SK-N-SH treated with all-trans-retinoic acid at 6 μM for 48 hours (cell line): ENCODE measurements around the gene TMEM178A.

Experiments
- ATAC-seq: fragments of 200-7000 bp; cut with Tn5 transposase; 3 replicates; pipeline ENCODE4 v1.9.1; 2020; ENCODE audit warnings: mild to moderate bottlenecking, moderate library complexity
- ESRRG ChIP-seq: fragments of 250-450 bp; sonication (Bioruptor Pico); IDR thresholded peaks from 2 replicates; pipeline ENCODE4 v1.6.1; 2021; ENCODE audit warnings: mild to moderate bottlenecking
- SNAI2 ChIP-seq: fragments of 250-450 bp; sonication (Bioruptor Pico); IDR thresholded peaks from 2 replicates; pipeline ENCODE4 v1.5.0; 2020; ENCODE audit warnings: mild to moderate bottlenecking, moderate library complexity
- TCF4 ChIP-seq: fragments of 250-450 bp; sonication (Bioruptor Pico); IDR thresholded peaks from 2 replicates; pipeline ENCODE4 v1.8.0; 2021; ENCODE audit warnings: mild to moderate bottlenecking, moderate library complexity, borderline replicate concordance
- TOX ChIP-seq: fragments of 250-450 bp; sonication (Bioruptor Pico); IDR thresholded peaks from 2 replicates; pipeline ENCODE4 v1.8.0; 2021; ENCODE audit warnings: mild to moderate bottlenecking, moderate library complexity, borderline replicate concordance
- ZC3H10 ChIP-seq: fragments of 250-450 bp; sonication (Bioruptor Pico); IDR thresholded peaks from 2 replicates; pipeline ENCODE4 v1.5.1; 2021; ENCODE audit warnings: mild to moderate bottlenecking, moderate library complexity
- ZFP30 ChIP-seq: fragments of 450-650 bp; formaldehyde crosslinking; IDR thresholded peaks from 2 replicates; pipeline ENCODE4 v1.5.0; 2022; ENCODE audit warnings: mild to moderate bottlenecking, moderate library complexity
- TF ChIP-seq, protein P1 (sequence below): fragments of 250-450 bp; sonication (Bioruptor Pico); IDR thresholded peaks from 2 replicates; pipeline ENCODE4 v1.5.1; 2020; ENCODE audit warnings: low read depth, mild to moderate bottlenecking, moderate library complexity
- TF ChIP-seq, protein P2 (sequence below): fragments of 250-450 bp; sonication (Bioruptor Pico); IDR thresholded peaks from 2 replicates; pipeline ENCODE4 v1.5.1; 2021; ENCODE audit warnings: mild to moderate bottlenecking, moderate library complexity

TMEM178A gene

DNA sequence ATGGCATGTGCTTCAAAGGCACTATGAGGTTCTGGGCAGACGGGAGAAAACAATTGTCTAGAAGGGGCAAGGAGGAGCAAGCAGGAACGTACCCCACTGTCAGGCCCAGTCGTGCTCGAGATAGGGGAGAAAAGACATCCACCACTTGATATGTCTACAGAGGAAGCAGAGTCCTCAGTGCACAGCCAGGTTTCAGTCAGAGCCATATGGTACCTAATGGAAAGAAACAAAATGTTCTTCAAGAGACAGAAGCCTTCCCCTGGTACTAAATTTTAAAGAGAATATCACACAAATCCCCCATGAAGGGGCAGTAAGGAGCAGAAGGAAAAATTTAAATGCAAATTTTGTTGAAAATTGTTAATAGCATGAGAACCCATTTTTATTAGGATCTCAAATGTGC lies 91.4 kb downstream of the TMEM178A start:
- no peak for TF ChIP-seq ZFP30 (CRISPR knock-in tag)
- TF ChIP-seq SNAI2 (CRISPR knock-in tag) = no peak
- TF ChIP-seq, protein P1, sequence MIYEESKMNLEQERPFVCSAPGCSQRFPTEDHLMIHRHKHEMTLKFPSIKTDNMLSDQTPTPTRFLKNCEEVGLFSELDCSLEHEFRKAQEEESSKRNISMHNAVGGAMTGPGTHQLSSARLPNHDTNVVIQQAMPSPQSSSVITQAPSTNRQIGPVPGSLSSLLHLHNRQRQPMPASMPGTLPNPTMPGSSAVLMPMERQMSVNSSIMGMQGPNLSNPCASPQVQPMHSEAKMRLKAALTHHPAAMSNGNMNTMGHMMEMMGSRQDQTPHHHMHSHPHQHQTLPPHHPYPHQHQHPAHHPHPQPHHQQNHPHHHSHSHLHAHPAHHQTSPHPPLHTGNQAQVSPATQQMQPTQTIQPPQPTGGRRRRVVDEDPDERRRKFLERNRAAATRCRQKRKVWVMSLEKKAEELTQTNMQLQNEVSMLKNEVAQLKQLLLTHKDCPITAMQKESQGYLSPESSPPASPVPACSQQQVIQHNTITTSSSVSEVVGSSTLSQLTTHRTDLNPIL (CRISPR knock-in tag) = no peak
- TF ChIP-seq ZC3H10 = no peak
- ATAC-seq = no peak

DNA sequence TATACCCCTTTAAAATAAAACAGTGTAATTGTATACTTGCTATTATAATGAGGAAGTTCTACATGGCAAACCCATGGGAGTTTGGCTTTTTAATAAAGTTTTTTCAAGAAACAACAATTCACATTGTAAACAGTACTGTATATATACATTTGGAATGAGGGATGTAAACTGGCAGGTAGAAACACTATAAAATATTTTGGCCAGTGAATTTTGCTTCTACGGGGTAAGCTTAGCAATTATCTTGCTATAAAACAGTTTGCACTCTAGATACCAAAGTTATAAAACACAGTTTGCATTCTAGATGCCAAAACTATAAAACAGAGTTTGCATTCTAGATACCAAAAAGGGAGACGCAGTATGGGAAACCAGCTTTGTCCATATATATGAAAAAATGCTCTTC lies 96.7 kb downstream of the TMEM178A start:
- TF ChIP-seq TCF4 (no peak), ESRRG (CRISPR knock-in tag) (no peak), TOX (CRISPR knock-in tag) (no peak)
- TF ChIP-seq, protein P2, sequence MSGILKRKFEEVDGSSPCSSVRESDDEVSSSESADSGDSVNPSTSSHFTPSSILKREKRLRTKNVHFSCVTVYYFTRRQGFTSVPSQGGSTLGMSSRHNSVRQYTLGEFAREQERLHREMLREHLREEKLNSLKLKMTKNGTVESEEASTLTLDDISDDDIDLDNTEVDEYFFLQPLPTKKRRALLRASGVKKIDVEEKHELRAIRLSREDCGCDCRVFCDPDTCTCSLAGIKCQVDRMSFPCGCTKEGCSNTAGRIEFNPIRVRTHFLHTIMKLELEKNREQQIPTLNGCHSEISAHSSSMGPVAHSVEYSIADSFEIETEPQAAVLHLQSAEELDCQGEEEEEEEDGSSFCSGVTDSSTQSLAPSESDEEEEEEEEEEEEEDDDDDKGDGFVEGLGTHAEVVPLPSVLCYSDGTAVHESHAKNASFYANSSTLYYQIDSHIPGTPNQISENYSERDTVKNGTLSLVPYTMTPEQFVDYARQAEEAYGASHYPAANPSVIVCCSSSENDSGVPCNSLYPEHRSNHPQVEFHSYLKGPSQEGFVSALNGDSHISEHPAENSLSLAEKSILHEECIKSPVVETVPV (CRISPR knock-in tag) = no peak
- TF ChIP-seq, all 23 proteins: peak for 0
- ATAC-seq = no peak
